ENCODE data around the gene RBM33. TPM values are rescaled to one million over a fixed set of nuclear protein-coding genes. Genes with fewer than 3 reads are reported as not detected.

RBM33 gene
- total and polyA plus RNA-seq, 9 of the 15 experiments (the other 6 are each of a cell fraction or from before 2014, with no cell fraction given): 4.4 to 80.7 (median 27.3) TPM

DNA sequence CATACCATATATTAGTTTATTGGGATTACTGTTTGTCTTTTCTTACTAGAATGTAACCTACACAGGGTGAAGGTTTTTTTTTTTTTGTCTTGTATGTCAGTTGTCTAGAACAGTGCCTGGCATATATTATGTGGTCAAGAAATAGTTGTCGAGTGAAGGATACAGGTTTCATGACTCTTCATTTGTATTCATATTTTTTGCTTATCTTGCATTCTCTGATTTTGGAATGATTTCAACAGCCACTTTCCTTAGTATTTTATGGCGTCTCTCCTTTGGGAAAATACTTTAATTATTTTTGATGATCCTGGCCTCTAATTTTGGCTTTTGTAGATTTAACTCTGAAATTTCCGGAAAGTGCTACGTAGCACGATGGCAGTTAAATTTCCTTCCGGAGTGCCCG, 12.4 kb downstream of the RBM33 start:
- CTCF ChIA-PET (ENCODE audit: low intra/inter-chr PET ratio): no interaction called here
- DNase-seq (ENCODE audit: extremely low read depth in 1 of 4, low spot score in 3 of 4) (no peak), FAIRE-seq (no peak), ATAC-seq (no peak)
- in situ Hi-C loops (cut with MboI) (no loop called here), intact Hi-C loops (cut with micrococcal nuclease) (no loop called here)
- Histone ChIP-seq H3K9me3 (replicated peaks; ENCODE audit: control insufficient read depth, insufficient read depth, low read depth, low read length) (no peaks in the 10 kb centered on the region), H2AFZ (ENCODE audit: low read depth, low read length) (no peak overlapping the region), H3K36me3 (ENCODE audit: control insufficient read depth, insufficient read depth, low read length) (peaks cover 9% of the 10 kb centered on the region), H3K4me3 (no peak overlapping the region), H3K4me2 (ENCODE audit: insufficient read depth, low read length) (no peak overlapping the region), H3K9ac (ENCODE audit: insufficient read depth in 1 of 2, low read depth in 2 of 2, low read length in 2 of 2) (no peak overlapping the region), H4K20me1 (replicated peaks; ENCODE audit: control insufficient read depth, insufficient read depth, low read length) (peaks cover 34% of the 10 kb centered on the region), H3K79me2 (ENCODE audit: control insufficient read depth, insufficient read depth, low read length) (peaks cover 100% of the 10 kb centered on the region), H3K9me1 (ENCODE audit: control insufficient read depth, insufficient read depth, low read length) (no peaks in the 10 kb centered on the region), H3K27me3 (ENCODE audit: control insufficient read depth in 2 of 2, insufficient read depth in 2 of 2, low read length in 2 of 2) (no peaks in the 10 kb centered on the region), H3K27ac (ENCODE audit: extremely low read depth, low read depth, low read length) (no peak overlapping the region), H3K4me1 (replicated peaks in 1 of 2; ENCODE audit: control insufficient read depth in 2 of 2, insufficient read depth in 2 of 2, low read length in 2 of 2) (peaks cover 5 to 15% of the 10 kb centered on the region in 2 experiments; a peak in 4 of 5 replicates)
- BruUV-seq (replicated peaks): no TSS peak
- 72% methylated on average over 7 of the region's 7 CpGs for WGBS (ENCODE audit: insufficient coverage, low coverage, missing lambda C conversion rate)
- POLR2A ChIA-PET: interaction anchor here (0.5 to 1.6 kb wide), 5 partner anchors 8 to 57 kb away, joined by 3 to 7 read pairs (median 4); partner anchors contain the start of gene RBM33
- TF ChIP-seq CREB3L1 (IDR thresholded peaks at IDR 0.05; ENCODE audit: borderline replicate concordance, low read depth) (no peak), MAFG (tag; conservative IDR thresholded peaks at IDR 0.05) (peak; percentile 87), PTRF (tag; IDR thresholded peaks at IDR 0.05) (no peak), FOXP1 (CRISPR knock-in tag; IDR thresholded peaks at IDR 0.05) (no peak), MAFF (IDR thresholded peaks at IDR 0.05; ENCODE audit: low read length) (peak; percentile 82), MEF2D (tag; conservative IDR thresholded peaks at IDR 0.05; ENCODE audit: low read depth) (no peak), KDM4B (IDR thresholded peaks at IDR 0.05; ENCODE audit: borderline replicate concordance in 2 of 2, low read depth in 1 of 2) (no peak), MAZ (CRISPR knock-in tag; conservative IDR thresholded peaks at IDR 0.05 in 1 of 2, IDR thresholded peaks at IDR 0.05 in 1 of 2) (no peak)
- TF ChIP-seq, protein P1, sequence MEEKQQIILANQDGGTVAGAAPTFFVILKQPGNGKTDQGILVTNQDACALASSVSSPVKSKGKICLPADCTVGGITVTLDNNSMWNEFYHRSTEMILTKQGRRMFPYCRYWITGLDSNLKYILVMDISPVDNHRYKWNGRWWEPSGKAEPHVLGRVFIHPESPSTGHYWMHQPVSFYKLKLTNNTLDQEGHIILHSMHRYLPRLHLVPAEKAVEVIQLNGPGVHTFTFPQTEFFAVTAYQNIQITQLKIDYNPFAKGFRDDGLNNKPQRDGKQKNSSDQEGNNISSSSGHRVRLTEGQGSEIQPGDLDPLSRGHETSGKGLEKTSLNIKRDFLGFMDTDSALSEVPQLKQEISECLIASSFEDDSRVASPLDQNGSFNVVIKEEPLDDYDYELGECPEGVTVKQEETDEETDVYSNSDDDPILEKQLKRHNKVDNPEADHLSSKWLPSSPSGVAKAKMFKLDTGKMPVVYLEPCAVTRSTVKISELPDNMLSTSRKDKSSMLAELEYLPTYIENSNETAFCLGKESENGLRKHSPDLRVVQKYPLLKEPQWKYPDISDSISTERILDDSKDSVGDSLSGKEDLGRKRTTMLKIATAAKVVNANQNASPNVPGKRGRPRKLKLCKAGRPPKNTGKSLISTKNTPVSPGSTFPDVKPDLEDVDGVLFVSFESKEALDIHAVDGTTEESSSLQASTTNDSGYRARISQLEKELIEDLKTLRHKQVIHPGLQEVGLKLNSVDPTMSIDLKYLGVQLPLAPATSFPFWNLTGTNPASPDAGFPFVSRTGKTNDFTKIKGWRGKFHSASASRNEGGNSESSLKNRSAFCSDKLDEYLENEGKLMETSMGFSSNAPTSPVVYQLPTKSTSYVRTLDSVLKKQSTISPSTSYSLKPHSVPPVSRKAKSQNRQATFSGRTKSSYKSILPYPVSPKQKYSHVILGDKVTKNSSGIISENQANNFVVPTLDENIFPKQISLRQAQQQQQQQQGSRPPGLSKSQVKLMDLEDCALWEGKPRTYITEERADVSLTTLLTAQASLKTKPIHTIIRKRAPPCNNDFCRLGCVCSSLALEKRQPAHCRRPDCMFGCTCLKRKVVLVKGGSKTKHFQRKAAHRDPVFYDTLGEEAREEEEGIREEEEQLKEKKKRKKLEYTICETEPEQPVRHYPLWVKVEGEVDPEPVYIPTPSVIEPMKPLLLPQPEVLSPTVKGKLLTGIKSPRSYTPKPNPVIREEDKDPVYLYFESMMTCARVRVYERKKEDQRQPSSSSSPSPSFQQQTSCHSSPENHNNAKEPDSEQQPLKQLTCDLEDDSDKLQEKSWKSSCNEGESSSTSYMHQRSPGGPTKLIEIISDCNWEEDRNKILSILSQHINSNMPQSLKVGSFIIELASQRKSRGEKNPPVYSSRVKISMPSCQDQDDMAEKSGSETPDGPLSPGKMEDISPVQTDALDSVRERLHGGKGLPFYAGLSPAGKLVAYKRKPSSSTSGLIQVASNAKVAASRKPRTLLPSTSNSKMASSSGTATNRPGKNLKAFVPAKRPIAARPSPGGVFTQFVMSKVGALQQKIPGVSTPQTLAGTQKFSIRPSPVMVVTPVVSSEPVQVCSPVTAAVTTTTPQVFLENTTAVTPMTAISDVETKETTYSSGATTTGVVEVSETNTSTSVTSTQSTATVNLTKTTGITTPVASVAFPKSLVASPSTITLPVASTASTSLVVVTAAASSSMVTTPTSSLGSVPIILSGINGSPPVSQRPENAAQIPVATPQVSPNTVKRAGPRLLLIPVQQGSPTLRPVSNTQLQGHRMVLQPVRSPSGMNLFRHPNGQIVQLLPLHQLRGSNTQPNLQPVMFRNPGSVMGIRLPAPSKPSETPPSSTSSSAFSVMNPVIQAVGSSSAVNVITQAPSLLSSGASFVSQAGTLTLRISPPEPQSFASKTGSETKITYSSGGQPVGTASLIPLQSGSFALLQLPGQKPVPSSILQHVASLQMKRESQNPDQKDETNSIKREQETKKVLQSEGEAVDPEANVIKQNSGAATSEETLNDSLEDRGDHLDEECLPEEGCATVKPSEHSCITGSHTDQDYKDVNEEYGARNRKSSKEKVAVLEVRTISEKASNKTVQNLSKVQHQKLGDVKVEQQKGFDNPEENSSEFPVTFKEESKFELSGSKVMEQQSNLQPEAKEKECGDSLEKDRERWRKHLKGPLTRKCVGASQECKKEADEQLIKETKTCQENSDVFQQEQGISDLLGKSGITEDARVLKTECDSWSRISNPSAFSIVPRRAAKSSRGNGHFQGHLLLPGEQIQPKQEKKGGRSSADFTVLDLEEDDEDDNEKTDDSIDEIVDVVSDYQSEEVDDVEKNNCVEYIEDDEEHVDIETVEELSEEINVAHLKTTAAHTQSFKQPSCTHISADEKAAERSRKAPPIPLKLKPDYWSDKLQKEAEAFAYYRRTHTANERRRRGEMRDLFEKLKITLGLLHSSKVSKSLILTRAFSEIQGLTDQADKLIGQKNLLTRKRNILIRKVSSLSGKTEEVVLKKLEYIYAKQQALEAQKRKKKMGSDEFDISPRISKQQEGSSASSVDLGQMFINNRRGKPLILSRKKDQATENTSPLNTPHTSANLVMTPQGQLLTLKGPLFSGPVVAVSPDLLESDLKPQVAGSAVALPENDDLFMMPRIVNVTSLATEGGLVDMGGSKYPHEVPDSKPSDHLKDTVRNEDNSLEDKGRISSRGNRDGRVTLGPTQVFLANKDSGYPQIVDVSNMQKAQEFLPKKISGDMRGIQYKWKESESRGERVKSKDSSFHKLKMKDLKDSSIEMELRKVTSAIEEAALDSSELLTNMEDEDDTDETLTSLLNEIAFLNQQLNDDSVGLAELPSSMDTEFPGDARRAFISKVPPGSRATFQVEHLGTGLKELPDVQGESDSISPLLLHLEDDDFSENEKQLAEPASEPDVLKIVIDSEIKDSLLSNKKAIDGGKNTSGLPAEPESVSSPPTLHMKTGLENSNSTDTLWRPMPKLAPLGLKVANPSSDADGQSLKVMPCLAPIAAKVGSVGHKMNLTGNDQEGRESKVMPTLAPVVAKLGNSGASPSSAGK (IDR thresholded peaks at IDR 0.05): no peak

Measured in K562 (cell line).